ENCODE data around the gene CHMP5. TPM values are rescaled to one million over a fixed set of nuclear protein-coding genes. Genes with fewer than 3 reads are reported as not detected.

Gene CHMP5
- total RNA-seq, 1 experiment from 2014 or later, result 60.5 TPM

DNA sequence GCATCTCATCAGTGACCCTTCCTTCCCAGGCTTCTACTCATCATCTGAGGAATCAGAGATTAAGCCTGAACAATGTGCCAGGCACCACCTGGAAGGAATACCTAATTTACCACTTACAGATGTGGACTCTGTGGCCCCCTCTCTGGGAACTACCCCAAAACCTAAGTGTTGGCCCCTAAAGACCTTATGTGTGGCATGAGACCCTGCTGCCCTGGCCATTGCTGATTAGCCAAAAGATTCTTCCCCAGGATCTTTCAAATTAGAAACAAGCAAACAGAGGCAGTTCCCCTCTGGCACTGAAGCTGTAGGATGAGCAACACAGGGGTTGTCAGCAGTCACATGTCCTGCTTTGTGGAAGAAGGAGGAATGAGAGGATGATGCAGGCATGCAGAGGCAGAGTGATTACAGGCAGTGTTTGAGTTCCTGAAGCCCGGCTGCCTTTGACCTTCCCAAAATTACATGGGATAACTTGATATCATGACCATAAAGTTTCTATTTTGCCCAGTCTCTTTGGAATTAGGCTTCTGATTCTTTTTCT, 14.3 kb upstream of the CHMP5 start:
- no peak overlapping the region for H3K27ac ChIP-seq

DNA sequence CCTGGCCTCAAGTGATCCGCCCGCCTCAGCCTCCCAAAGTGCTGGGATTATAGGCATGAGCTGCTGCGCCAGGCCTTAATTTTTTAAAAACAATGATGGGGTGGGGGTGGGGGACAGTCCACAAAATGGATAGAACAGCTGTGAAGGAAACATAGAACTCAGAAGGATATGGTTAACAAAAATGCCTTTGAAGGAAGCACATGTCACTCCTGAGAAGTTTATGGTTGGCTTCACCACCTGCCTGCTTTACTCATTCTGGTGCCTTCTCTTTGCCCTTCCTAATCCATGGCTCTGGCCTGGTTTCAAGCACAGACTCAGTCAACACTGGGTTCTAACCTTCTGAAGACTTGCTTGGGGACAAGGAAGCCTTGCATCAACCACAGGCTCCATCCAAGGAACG, 10.6 kb upstream of the CHMP5 start:
- no peaks in the 10 kb centered on the region for H3K4me1 ChIP-seq (replicated peaks)
- H3K27me3 ChIP-seq (replicated peaks), result no peaks in the 10 kb centered on the region
- H3K4me3 ChIP-seq, result no peak overlapping the region
- no peak for DNase-seq (ENCODE audit: low read depth in 1 of 2, low spot score in 2 of 2)
- peaks cover 7% of the 10 kb centered on the region; the same call in 1 of the 2 replicates for H3K36me3 ChIP-seq
- H3K9me3 ChIP-seq (replicated peaks), result no peaks in the 10 kb centered on the region
- no peak overlapping the region for H3K27ac ChIP-seq

More for the DNA sequence above, 14.3 kb upstream of the CHMP5 start:
- Histone ChIP-seq H3K4me1 (replicated peaks) (no peaks in the 10 kb centered on the region), H3K36me3 (no peaks in the 10 kb centered on the region), H3K27me3 (replicated peaks) (no peaks in the 10 kb centered on the region), H3K9me3 (replicated peaks) (no peaks in the 10 kb centered on the region), H3K4me3 (no peak overlapping the region)
- DNase-seq (ENCODE audit: low read depth in 1 of 2, low spot score in 2 of 2), result no peak

DNA sequence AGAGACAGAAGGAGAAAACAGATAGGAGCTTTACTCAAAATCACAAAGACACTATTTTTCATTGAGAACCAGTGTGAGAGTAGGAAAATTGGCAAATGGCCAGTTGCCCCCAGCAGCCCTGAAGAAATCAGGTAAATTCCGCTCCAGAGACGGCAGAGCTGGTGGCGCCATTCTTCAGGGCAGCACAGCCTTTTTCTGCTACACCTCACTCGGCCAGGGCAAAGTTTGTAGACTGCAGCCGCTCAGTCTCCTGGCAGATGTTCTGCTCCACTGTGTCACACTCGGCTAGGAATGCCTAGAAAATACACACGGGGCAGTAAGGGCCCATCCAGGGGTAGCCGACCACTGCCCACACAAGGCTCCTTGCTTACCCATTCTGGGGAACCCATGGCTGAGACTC, 9.8 kb upstream of the CHMP5 start:
- Histone ChIP-seq H3K9me3 (replicated peaks) (no peaks in the 10 kb centered on the region), H3K27ac (no peak overlapping the region), H3K4me3 (no peak overlapping the region), H3K27me3 (replicated peaks) (no peaks in the 10 kb centered on the region), H3K36me3 (peaks cover 13% of the 10 kb centered on the region; the same call in 1 of the 2 replicates), H3K4me1 (replicated peaks) (no peaks in the 10 kb centered on the region)
- no peak for DNase-seq (ENCODE audit: low read depth in 1 of 2, low spot score in 2 of 2)

DNA sequence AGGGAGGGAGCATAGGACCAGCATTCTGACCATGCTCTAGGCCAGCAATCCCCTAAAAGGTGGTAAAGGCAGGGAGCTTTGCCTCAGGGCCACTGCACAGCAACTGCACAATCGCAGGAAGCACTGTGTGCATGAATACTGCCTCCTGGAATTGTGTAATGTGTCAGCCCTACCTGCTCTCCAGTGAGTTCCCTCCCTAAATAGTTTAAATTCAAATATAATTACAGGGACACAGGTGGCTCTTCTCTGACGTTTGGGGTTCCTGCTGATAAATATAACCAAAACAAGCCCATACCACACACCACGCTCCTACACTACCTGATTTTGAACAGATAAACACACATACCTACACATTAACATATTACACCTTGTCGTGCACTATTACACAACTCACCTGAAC, 9.4 kb upstream of the CHMP5 start:
- Histone ChIP-seq H3K27me3 (replicated peaks) (no peaks in the 10 kb centered on the region), H3K9me3 (replicated peaks) (no peaks in the 10 kb centered on the region), H3K36me3 (peaks cover 16% of the 10 kb centered on the region; the same call in 1 of the 2 replicates), H3K27ac (no peak overlapping the region), H3K4me3 (no peak overlapping the region), H3K4me1 (replicated peaks) (no peaks in the 10 kb centered on the region)
- no peak for DNase-seq (ENCODE audit: low read depth in 1 of 2, low spot score in 2 of 2)

DNA sequence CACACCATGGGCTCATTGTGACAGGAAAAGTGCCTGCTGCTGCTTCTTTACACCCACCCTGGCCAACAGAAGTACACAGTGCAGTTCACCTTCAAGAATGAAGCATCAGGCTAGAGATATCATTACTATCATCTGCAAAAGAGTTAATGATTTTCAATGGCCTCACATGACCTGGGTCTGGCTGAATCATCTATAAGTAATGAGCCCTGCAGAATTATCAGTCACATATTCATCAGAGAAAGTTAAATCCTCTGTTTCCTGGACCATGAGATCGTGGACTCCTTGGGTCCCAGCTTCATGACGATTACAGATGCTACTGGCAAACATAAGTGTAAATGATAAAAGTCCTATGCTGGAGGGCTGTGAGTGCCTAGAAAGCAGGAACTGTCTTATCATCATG, 8.6 kb upstream of the CHMP5 start:
- Histone ChIP-seq H3K4me1 (replicated peaks) (no peaks in the 10 kb centered on the region), H3K27me3 (replicated peaks) (no peaks in the 10 kb centered on the region), H3K27ac (no peak overlapping the region), H3K9me3 (replicated peaks) (no peaks in the 10 kb centered on the region), H3K36me3 (peaks cover 16% of the 10 kb centered on the region; the same call in 1 of the 2 replicates), H3K4me3 (no peak overlapping the region)
- DNase-seq (ENCODE audit: low read depth in 1 of 2, low spot score in 2 of 2), result no peak

DNA sequence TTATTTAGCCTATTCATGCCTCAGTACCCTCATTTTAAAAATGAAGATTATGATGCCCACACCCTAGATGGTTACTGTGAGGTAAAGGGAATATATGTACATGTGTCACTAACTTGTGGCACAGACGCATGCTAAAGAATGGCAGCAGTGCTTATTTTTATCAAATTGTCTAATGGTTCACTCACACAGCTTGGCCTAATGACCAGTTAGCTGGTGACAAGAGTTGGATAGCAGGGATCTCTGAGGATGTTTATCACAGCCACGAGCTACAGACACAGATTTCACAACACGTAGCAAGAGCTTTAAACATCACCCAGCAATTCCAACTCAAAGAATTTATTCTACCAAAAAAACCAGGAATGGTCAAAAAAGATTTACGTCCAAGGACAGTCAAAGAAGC, 7.6 kb upstream of the CHMP5 start:
- H3K36me3 ChIP-seq, result peaks cover 16% of the 10 kb centered on the region; the same call in 1 of the 2 replicates

DNA sequence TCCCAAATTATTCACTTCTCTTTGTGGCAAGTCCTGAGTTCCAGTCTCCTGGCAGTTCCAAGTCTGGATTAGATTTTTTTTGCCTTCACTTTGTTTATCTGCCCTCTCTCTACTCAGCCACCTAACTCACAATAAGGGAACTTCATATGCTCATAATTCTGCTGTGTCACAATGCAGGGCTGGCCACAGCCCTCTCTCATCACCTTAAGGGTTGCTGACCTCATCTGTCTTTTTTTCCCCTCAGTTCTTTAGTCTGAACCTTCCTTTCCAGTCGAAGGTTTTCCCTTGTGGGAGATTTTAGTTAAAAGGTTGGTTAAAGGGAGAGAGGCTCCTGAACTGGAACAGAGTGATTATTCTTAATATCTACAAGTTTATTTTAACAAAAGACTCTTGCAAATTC, 4.5 kb upstream of the CHMP5 start:
- Histone ChIP-seq H3K9me3 (replicated peaks) (no peaks in the 10 kb centered on the region), H3K27ac (no peak overlapping the region), H3K27me3 (replicated peaks) (no peaks in the 10 kb centered on the region), H3K4me1 (replicated peaks) (peaks cover 2% of the 10 kb centered on the region), H3K4me3 (no peak overlapping the region), H3K36me3 (peaks cover 16% of the 10 kb centered on the region; the same call in 1 of the 2 replicates)
- no peak for DNase-seq (ENCODE audit: low read depth in 1 of 2, low spot score in 2 of 2)

More for the DNA sequence above, 7.6 kb upstream of the CHMP5 start:
- Histone ChIP-seq H3K4me3 (no peak overlapping the region), H3K27me3 (replicated peaks) (no peaks in the 10 kb centered on the region), H3K4me1 (replicated peaks) (no peaks in the 10 kb centered on the region), H3K9me3 (replicated peaks) (no peaks in the 10 kb centered on the region), H3K27ac (no peak overlapping the region)
- DNase-seq (ENCODE audit: low read depth in 1 of 2, low spot score in 2 of 2), result no peak

DNA sequence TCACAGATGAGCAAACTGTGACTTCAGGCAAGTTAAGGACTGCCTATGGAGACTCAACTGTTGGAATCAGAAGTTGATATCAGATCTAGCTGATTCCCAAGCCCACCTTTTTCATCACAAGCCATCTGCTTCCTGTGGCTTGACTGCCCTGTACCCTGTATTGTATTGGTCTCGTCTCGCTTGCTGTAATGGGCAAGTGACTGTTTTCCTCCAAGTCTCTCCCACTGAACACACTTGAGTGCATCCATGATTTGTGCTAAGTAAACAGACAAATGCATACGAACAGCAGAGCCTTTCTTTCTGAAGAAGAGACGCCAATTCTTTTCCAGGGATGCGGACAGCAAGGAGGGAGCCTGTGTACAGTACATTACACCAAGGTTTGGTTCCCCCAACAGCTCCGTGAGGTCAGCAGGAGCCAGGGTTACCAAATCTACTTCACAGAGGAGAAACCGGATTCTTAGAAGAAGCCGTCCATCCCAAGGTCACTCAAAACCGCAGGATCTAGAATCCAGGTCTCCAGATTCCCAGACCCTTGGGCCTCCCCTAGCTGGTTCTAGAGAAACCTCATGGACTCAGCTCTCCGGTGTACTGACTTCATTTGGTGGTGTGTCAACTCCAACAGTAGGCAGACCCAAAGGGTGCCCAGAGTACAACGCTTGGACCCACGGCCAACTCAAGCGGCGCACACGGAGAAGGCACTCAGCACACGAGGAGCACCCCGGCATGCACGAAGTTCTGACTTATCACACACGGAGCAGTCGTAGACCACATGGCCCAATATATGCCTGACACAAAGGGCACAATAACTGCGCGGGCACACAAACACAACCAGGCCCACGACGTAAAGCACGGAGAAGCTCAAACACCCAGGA, 1.5 kb upstream of the CHMP5 start:
- DNase-seq (ENCODE audit: low read depth in 1 of 2, low spot score in 2 of 2), result peak in 1 of 2 experiments; percentile 9
- Histone ChIP-seq H3K4me3 (peak overlapping the region; percentile 75), H3K9me3 (replicated peaks) (no peaks in the 10 kb centered on the region), H3K27me3 (replicated peaks) (no peaks in the 10 kb centered on the region), H3K4me1 (replicated peaks) (peaks cover 6% of the 10 kb centered on the region), H3K36me3 (peaks cover 21% of the 10 kb centered on the region), H3K27ac (peak overlapping the region; percentile 42; the same call in 1 of the 2 replicates)

DNA sequence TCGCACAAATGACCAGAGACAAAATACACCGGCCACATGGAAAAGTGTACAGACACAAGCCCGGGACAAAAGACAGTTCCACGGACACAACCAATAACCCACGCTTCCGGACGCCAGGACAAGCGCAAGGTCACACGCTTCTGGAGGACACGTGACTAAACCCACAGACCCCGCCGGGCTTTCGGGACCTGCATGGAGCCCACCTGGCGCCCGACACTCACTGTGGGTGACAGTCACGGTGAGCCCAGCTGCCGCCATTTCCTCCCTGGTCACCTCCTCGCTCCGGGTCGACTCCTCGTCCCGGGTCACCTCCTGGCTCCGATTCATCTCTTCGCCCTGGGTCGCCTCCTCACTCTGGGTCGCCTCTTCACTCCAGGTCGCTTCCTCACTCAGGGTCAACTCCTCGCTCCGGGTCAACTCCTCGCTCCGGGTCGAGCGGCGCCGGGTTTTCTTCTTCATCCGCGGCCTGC, 811 bp upstream of the CHMP5 start:
- peaks cover 21% of the 10 kb centered on the region for H3K36me3 ChIP-seq
- DNase-seq (ENCODE audit: low read depth in 1 of 2, low spot score in 2 of 2), result no peak
- H3K4me1 ChIP-seq (replicated peaks), result peaks cover 6% of the 10 kb centered on the region
- H3K4me3 ChIP-seq, result peak overlapping the region; percentile 75
- no peaks in the 10 kb centered on the region for H3K9me3 ChIP-seq (replicated peaks)
- no peaks in the 10 kb centered on the region for H3K27me3 ChIP-seq (replicated peaks)
- peak overlapping the region; percentile 42; the same call in 1 of the 2 replicates for H3K27ac ChIP-seq

DNA sequence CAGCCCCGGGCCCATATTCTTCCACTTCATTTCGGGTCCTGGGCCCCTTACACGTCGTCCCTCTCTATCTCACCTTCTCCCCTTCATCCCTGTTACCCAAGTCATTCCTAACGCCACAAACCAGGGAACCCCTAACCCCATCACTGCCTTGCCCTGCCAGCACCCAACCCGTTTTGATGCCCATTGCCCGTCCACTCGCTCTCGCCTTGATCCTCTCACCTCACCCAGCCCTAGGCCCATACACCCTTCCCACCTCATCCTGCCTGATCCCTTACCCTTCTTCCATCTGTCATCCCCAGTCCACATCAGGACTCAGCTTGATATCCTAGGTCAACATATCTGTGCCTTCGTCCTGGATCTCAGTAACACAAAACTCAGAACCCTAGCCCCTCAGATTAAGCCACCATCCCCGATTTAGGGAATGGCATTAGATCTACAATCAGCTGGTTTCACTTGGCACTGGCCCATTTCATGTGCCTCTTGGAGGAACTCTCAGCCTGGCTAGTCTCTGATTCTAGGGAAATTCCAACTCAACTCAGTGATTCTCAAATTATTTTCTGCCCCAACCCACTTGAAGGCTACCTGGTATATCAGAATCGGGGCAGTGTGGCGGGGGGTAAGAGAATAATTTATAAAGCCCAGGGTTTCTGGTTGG, 489 bp downstream of the CHMP5 start:
- H3K9me3 ChIP-seq (replicated peaks), result no peaks in the 10 kb centered on the region
- H3K27ac ChIP-seq, result peak overlapping the region; percentile 50
- peaks cover 6% of the 10 kb centered on the region for H3K4me1 ChIP-seq (replicated peaks)
- peak in 1 of 2 experiments; percentile 2 for DNase-seq (ENCODE audit: low read depth in 1 of 2, low spot score in 2 of 2)
- H3K4me3 ChIP-seq, result peak overlapping the region; percentile 75
- H3K27me3 ChIP-seq (replicated peaks), result no peaks in the 10 kb centered on the region
- H3K36me3 ChIP-seq, result peaks cover 12% of the 10 kb centered on the region

DNA sequence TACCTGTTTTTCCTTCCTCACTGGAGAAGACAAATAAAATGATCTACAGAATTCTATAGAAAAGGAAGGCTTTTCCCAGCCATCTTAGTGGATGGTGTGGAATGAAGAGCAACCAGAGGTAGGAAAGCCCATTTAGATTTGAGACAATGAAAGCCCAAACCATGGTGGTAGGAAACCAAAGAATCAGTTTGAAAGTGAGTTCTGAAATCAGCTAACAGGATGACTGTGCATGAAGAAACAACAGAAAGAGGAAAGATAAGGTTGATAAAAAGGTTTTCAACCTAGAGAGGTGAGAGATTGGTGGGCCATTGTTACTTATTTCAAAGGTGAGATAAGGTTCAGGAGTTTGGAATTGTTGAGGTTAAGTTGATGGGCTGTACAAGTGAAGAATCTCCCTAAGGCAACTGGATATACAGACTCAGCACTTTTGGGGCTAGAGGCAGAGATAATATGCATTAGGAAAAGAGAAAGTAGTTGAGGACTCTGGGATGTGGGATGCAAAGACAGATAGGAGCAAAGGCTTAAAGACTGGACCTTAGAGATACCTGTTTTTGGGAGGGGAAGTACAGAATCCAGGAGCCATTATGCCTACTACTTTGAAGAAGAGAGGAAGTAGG, 2.4 kb downstream of the CHMP5 start:
- Histone ChIP-seq H3K27ac (no peak overlapping the region), H3K27me3 (replicated peaks) (no peaks in the 10 kb centered on the region), H3K36me3 (peaks cover 21% of the 10 kb centered on the region), H3K9me3 (replicated peaks) (no peaks in the 10 kb centered on the region), H3K4me1 (replicated peaks) (peaks cover 6% of the 10 kb centered on the region), H3K4me3 (no peak overlapping the region)
- no peak for DNase-seq (ENCODE audit: low read depth in 1 of 2, low spot score in 2 of 2)

DNA sequence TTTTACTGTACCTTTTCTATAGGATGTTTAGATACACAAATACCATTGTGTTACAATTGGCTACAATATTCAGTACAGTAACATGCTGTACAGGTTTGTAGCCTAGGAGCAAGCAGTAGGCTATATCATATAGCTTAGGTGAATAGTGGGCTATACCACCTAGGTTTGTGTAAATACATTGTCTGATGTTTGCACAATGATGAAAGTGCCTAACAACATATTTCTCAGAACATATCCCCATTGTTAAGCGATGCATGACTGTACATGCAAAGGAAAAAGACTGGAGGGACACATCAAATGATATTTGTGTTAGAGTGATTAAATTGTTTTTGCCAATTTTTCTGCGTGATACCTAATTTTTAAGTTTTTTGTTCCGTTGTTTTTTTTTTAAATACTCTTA, 5.3 kb downstream of the CHMP5 start:
- Histone ChIP-seq H3K9me3 (replicated peaks) (no peaks in the 10 kb centered on the region), H3K27me3 (replicated peaks) (no peaks in the 10 kb centered on the region), H3K4me3 (no peak overlapping the region), H3K4me1 (replicated peaks) (peaks cover 6% of the 10 kb centered on the region), H3K27ac (no peak overlapping the region), H3K36me3 (peaks cover 21% of the 10 kb centered on the region)
- DNase-seq (ENCODE audit: low read depth in 1 of 2, low spot score in 2 of 2), result no peak

DNA sequence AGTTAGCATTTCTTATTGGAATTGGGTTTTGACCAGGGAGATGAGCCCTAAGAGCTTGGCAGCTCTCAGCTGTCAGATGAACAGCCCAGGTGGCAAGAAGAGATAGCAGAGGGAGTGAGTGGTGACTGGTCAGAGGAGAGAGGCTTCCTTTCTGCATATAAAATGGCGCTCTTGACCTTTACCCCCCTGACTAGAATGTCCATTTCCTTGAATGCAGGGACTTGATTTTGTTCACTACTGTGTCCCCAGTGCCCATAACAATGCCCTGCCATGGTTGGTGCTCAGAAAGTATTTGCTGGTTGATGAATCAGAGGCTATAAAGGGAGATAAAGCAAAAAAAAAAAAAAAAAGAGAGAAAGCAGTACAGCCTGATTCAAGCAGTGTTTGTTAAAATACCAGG, 7.2 kb downstream of the CHMP5 start:
- peaks cover 21% of the 10 kb centered on the region; the same call in 1 of the 2 replicates for H3K36me3 ChIP-seq
- no peak overlapping the region for H3K27ac ChIP-seq
- H3K4me1 ChIP-seq (replicated peaks), result no peaks in the 10 kb centered on the region
- no peak for DNase-seq (ENCODE audit: low read depth in 1 of 2, low spot score in 2 of 2)
- no peaks in the 10 kb centered on the region for H3K9me3 ChIP-seq (replicated peaks)
- no peaks in the 10 kb centered on the region for H3K27me3 ChIP-seq (replicated peaks)
- H3K4me3 ChIP-seq, result no peak overlapping the region
